C4-2B (cell line): ENCODE measurements around the gene ERC1.
"Not testable (repeated sequence)": the region's sequence is repeated elsewhere in the genome, so short reads cannot be mapped to it uniquely, and the experiment has no call there.

Experiments used
- H3K27ac ChIP-seq: fragments of 450-650 bp; 2 replicates; pipeline ENCODE4 v1.5.1; 2017
- CTCF ChIP-seq: fragments of 450-650 bp; conservative IDR thresholded peaks from 2 replicates; pipeline ENCODE4 v1.5.1; 2017; ENCODE audit warnings: mild to moderate bottlenecking
- ZFX ChIP-seq: fragments of 450-650 bp; IDR thresholded peaks from 2 replicates; pipeline ENCODE4 v1.6.1; 2017

Gene ERC1

DNA sequence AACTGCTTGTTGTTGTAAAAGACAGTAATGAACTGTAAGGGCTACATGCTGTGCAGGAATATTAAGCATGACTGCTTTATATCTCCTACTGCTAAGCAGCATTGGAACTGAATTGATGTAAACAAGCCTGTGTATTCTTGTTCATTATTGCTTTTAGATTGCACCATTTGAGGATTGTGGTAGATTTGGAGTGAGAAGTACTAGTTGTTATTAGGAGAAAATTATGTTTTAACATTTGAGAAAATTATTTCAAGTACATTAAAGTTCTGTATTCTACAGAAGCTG lies 212.7 kb downstream of the ERC1 start:
- no peak overlapping the region for H3K27ac ChIP-seq
- no peak for TF ChIP-seq ZFX
- TF ChIP-seq CTCF: no peak

- TF ChIP-seq ZFX (no peak), CTCF (no peak)
- H3K27ac ChIP-seq: no peak overlapping the region
Observed at GRCh38 chr12:1204581-1205121, 213.6 kb downstream of the ERC1 start.

DNA sequence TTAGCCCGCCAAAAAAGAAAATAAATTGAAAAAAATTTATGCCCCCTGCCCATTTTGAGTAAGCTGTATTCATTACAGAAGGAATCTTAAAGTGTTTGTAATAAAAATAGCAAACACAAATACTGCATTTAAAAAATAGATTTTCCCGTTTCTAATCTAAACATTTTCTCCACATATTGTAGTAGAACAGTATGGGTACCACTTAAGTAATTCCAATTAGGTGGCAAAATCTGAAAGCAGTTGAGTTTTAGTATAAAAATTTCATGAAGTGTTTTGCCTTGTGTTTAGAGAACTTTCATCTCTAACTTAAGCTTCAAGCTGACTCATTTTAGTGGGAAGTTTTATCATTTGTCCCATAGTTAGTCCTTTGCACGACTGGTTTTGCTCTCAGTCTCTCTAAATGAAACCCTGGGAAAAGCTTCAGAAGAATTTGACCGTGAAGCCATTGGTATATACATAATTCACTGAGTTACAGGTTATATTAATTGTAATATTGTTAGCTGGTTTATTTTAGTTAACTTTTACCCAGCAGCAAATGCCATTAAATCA lies 214.6 kb downstream of the ERC1 start:
- H3K27ac ChIP-seq: no peak overlapping the region
- no peak for TF ChIP-seq CTCF
- no peak for TF ChIP-seq ZFX

GRCh38 chr12:1206118-1206734 lies 215.2 kb downstream of the ERC1 start:
- H3K27ac ChIP-seq: no peak overlapping the region
- no peak for TF ChIP-seq CTCF
- TF ChIP-seq ZFX: no peak

DNA sequence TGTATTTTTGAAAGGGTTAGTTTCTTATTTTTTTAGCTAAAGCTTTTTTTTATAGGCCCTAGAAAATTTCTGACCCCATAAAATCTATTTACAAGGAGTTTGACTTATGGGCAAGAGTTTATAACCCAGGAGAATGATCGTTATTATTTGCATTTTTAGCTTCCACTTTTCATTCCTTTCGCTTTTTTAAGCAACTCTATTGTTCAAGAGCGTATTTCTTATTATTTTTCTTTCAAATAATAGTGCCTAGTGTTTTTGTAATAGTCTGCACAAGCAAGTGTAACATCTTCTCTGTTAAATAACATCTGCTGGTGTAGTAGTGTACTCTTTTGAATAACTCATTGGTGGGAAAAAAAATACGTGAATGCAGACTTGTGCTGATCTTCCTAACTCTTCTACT lies 216.3 kb downstream of the ERC1 start:
- H3K27ac ChIP-seq: no peak overlapping the region
- TF ChIP-seq CTCF (no peak), ZFX (no peak)

- H3K27ac ChIP-seq: not testable (repeated sequence)
Observed at GRCh38 chr12:1208719-1209118, 217.7 kb downstream of the ERC1 start.

- H3K27ac ChIP-seq: no peak overlapping the region
- no peak for TF ChIP-seq CTCF
- TF ChIP-seq ZFX: no peak
Observed at GRCh38 chr12:1212526-1212925, 221.5 kb downstream of the ERC1 start.

DNA sequence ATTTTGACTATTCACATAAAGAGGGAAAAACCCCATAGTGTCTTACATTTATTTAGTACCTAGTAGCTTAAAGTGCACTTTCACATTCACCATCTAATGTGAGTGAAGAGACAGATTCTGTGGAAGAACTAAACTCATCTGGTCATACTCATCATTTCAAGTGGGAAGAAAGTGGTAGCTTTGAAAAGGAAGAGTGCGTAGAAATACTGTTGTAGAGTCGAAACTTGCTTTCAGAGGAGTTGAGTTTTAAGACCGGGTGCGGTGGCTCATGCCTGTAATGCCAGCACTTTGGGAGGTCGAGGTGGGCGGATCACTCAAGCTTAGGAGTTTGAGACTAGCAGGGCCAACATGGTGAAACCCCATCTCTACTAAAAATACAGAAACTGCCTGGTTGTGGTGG lies 222.2 kb downstream of the ERC1 start:
- TF ChIP-seq CTCF (no peak), ZFX (no peak)
- H3K27ac ChIP-seq: no peak overlapping the region
